MCF 10A (cell line): ENCODE data around the gene CARD9. TPM values are rescaled to one million over a fixed set of nuclear protein-coding genes. Genes with fewer than 3 reads are reported as not detected.

Experiments used
- BruUV-seq: library from RNA; stranded (reverse); fragments of 400-500 nt; replicated peaks from 2 replicates; lab custom pipeline; 2021; lab: Mats Ljungman, UMichigan
- CTCF ChIA-PET: fragments of 300-600 bp; sonication (Branson Sonifier 250); formaldehyde crosslinking; extraction: SDS; loops from one replicate; lab custom pipeline; 2021; ENCODE audit warnings: antibody characterized with exemption, inconsistent platforms; lab: Yijun Ruan, JAX
- POLR2A ChIA-PET: fragments of 300-600, 350-650 bp; sonication (Branson Sonifier 250); formaldehyde crosslinking; extraction: SDS; loops from one replicate; lab custom pipeline; 2020; ENCODE audit warnings: antibody characterized with exemption, inconsistent platforms; lab: Yijun Ruan, JAX
- DNase-seq: peaks from one replicate; pipeline ENCODE4 v3.0.0-alpha.2; 2018; ENCODE audit not compliant: unreplicated experiment
- H3K27ac Mint-ChIP-seq: one replicate; pipeline ENCODE4 v1.8.0; 2022; ENCODE audit warnings: mild to moderate bottlenecking, low read depth, mixed read lengths; ENCODE audit not compliant: unreplicated experiment
- H3K27me3 Mint-ChIP-seq: one replicate; pipeline ENCODE4 v1.8.0; 2022; ENCODE audit warnings: mixed read lengths; ENCODE audit not compliant: insufficient read depth, unreplicated experiment
- H3K36me3 Mint-ChIP-seq: one replicate; pipeline ENCODE4 v1.8.0; 2022; ENCODE audit warnings: mild to moderate bottlenecking, moderate library complexity, mixed read lengths; ENCODE audit not compliant: insufficient read depth, unreplicated experiment
- H3K4me1 Mint-ChIP-seq: one replicate; pipeline ENCODE4 v1.8.0; 2022; ENCODE audit warnings: mixed read lengths; ENCODE audit not compliant: insufficient read depth, unreplicated experiment
- H3K4me3 Mint-ChIP-seq: one replicate; pipeline ENCODE4 v1.8.0; 2022; ENCODE audit warnings: mild to moderate bottlenecking, moderate library complexity, mixed read lengths; ENCODE audit not compliant: unreplicated experiment
- H3K9me3 Mint-ChIP-seq: one replicate; pipeline ENCODE4 v1.8.0; 2022; ENCODE audit warnings: mixed read lengths; ENCODE audit not compliant: unreplicated experiment
- intact Hi-C: fragments of 100-400 bp; cut with micrococcal nuclease; formaldehyde crosslinking; loops from 2 replicates; pipeline ENCODE4 v1.14.1; 2022
- total RNA-seq: library from RNA; stranded (reverse); gene quantifications from 2 replicates; pipeline ENCODE4 v1.2.3, GENCODE V29; 2022
- TF ChIP-seq, protein P1 (sequence below): fragments of 200-600 bp; IDR thresholded peaks from one replicate; pipeline ENCODE4 v1.8.0; 2022; ENCODE audit warnings: antibody characterized with exemption, mild to moderate bottlenecking; ENCODE audit not compliant: unreplicated experiment

The CARD9 gene
- total RNA-seq, 1 experiment from 2014 or later, result 0.33 TPM

DNA sequence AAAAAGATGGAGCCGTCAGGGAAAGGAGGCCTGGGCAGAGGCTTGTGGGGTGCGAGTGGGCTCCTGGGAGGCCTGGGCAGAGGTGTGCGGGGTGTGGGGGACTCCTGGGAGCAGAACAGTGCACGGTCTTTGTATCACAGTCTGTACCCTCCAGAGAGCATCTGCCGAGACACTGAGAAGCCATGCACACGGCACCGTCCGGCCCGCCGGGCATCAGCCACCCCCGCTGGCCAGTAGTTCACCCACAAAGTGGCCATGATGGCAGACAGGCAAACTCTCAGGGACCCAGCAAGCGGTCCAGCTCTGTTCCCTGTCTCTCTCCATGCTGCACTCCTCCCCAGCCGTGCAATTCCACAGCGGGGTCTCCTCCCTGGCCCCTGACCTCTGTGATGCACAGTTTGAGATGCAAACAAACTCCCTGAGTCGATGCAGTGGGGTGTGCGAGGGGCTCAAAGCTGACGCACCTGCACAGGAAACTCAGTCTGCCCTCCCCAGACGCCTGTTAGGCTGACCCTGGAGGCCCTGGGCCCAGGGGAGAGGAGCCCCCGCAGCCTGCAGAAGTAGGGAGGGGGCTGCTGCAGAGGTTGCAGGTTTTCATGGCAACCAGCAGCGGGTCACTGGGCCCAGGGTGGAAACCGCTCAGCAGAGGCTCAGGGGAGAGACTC is 55.2 kb downstream of the CARD9 start:
- peaks cover 21% of the 10 kb centered on the region for H3K9me3 Mint-ChIP-seq
- H3K4me1 Mint-ChIP-seq, result no peaks in the 10 kb centered on the region
- ChIA-PET POLR2A (interaction anchor here (0.6 kb wide), 1 partner anchor 43 kb away, joined by 3 read pairs; no protein-coding TSS in a partner anchor), CTCF (no interaction called here)
- no peak overlapping the region for H3K4me3 Mint-ChIP-seq
- TF ChIP-seq, protein P1, sequence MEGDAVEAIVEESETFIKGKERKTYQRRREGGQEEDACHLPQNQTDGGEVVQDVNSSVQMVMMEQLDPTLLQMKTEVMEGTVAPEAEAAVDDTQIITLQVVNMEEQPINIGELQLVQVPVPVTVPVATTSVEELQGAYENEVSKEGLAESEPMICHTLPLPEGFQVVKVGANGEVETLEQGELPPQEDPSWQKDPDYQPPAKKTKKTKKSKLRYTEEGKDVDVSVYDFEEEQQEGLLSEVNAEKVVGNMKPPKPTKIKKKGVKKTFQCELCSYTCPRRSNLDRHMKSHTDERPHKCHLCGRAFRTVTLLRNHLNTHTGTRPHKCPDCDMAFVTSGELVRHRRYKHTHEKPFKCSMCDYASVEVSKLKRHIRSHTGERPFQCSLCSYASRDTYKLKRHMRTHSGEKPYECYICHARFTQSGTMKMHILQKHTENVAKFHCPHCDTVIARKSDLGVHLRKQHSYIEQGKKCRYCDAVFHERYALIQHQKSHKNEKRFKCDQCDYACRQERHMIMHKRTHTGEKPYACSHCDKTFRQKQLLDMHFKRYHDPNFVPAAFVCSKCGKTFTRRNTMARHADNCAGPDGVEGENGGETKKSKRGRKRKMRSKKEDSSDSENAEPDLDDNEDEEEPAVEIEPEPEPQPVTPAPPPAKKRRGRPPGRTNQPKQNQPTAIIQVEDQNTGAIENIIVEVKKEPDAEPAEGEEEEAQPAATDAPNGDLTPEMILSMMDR, result no peak
- DNase-seq, result no peak
- no peak overlapping the region for H3K27ac Mint-ChIP-seq
- intact Hi-C loops, result no loop called here
- no peaks in the 10 kb centered on the region for H3K27me3 Mint-ChIP-seq
- no TSS peak for BruUV-seq
- H3K36me3 Mint-ChIP-seq, result no peaks in the 10 kb centered on the region

DNA sequence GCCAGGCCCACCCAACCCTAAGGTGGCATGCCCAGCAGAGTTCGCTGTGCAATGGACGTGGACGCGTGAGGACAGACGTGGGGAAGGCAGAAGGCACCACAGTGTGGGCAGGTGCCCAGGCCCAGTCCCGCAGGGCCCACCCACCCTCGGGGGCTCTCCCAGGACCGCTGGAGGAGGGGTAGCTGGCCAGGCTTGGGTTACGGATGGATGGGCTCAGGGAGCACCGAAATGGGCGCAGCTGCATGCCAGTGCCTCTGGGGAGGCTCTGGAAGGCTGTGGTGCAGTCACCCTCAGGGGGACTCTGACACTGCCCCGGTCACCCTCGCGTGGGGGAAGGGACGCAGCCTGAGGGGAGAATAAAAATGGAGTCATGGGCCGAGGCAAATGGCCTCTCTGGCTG is 55.8 kb downstream of the CARD9 start:
- no peaks in the 10 kb centered on the region for H3K36me3 Mint-ChIP-seq
- no peaks in the 10 kb centered on the region for H3K4me1 Mint-ChIP-seq
- no peak overlapping the region for H3K4me3 Mint-ChIP-seq
- no peak overlapping the region for H3K27ac Mint-ChIP-seq
- H3K9me3 Mint-ChIP-seq, result peaks cover 21% of the 10 kb centered on the region
- CTCF ChIA-PET, result no interaction called here
- BruUV-seq, result no TSS peak
- DNase-seq, result no peak
- TF ChIP-seq, protein P1, result no peak
- POLR2A ChIA-PET, result no interaction called here
- no peaks in the 10 kb centered on the region for H3K27me3 Mint-ChIP-seq
- intact Hi-C loops, result no loop called here

DNA sequence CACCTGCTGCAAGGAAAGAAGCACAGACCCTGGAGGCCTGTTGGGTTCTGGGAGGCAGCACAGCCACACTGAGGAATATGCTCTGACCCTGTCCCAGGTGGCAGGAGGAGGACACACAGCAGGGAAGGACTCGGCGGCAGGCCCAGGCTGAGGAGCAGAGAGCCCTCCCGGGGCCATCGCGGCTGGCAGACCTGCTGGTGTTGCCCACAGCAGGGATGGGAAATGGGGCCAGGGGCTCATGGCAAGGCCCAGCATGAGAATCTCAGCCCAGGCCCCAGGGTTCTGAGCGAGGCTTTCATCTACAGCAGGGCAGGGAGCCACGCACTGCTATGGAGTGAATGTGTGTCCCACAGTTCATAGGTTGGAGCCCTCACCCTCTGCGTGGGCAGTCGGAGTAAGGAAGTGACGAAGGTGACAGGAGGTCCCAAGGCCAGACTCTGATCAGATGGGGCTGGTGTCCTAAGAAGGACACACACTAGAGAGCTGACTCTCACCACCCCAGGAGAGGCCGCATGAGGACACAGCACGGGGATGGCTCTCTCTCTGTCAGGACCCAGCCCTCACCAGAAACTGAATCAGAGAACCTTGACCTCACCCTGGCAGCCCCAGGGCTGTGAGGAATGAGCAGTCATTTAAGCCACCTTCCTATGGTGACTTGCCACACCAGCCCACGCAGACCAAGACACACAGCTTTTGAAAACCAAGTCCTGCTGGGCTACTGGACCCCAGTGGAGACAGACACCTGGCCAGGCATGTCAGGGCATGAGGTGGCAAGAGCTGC is 56.4 kb downstream of the CARD9 start:
- H3K27ac Mint-ChIP-seq, result no peak overlapping the region
- intact Hi-C loops, result no loop called here
- H3K4me3 Mint-ChIP-seq, result no peak overlapping the region
- POLR2A ChIA-PET, result no interaction called here
- BruUV-seq, result no TSS peak
- CTCF ChIA-PET, result no interaction called here
- no peaks in the 10 kb centered on the region for H3K4me1 Mint-ChIP-seq
- H3K9me3 Mint-ChIP-seq, result peaks cover 21% of the 10 kb centered on the region
- TF ChIP-seq, protein P1, result no peak
- H3K36me3 Mint-ChIP-seq, result no peaks in the 10 kb centered on the region
- DNase-seq, result no peak
- H3K27me3 Mint-ChIP-seq, result no peaks in the 10 kb centered on the region

DNA sequence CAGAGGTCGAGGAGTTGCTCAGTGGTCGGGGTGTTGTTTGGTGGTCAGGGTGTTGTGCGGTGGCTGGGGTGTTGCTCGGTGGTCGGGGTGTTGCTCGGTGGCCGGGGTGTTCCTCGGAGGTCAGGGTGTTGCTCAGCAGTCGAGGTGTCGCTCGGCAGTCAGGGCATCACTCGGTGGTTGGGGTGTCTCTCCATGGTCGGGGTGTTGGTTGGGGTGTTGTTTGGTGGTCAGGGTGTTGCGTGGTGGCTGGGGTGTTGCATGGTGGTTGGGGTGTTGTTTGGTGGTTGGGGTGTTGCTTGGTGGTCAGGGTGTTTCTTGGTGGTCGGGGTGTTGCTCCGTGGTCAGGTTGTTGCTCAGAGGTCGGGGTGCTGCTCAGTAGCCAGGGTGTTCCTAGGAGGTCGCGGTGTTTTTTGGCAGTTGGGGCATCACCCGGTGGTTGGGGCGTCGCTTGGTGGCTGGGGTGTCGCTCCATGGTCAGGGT is 57.2 kb downstream of the CARD9 start:
- Mint-ChIP-seq H3K9me3 (peaks cover 21% of the 10 kb centered on the region), H3K4me3 (no peak overlapping the region), H3K27me3 (no peaks in the 10 kb centered on the region), H3K27ac (no peak overlapping the region), H3K36me3 (no peaks in the 10 kb centered on the region), H3K4me1 (no peaks in the 10 kb centered on the region)
- ChIA-PET CTCF (no interaction called here), POLR2A (no interaction called here)
- TF ChIP-seq, protein P1, result no peak
- DNase-seq, result no peak
- BruUV-seq, result no TSS peak
- intact Hi-C loops, result no loop called here
